Measurements from ENCODE around the gene CES5A. TPM values are rescaled to one million over a fixed set of nuclear protein-coding genes. Genes with fewer than 3 reads are reported as not detected.
"Not testable (repeated sequence)": the region's sequence is repeated elsewhere in the genome, so short reads cannot be mapped to it uniquely, and the experiment has no call there.

Gene CES5A
- total RNA-seq, 1 donor from 2014 or later = 0.12 TPM

GRCh38 chr16:55829232-55829631 is 45.9 kb downstream of the CES5A start:
- intact Hi-C loops (cut with micrococcal nuclease) = not testable (repeated sequence)

GRCh38 chr16:55828680-55829079 is 46.5 kb downstream of the CES5A start:
- intact Hi-C loops (cut with micrococcal nuclease) = no loop called here

DNA sequence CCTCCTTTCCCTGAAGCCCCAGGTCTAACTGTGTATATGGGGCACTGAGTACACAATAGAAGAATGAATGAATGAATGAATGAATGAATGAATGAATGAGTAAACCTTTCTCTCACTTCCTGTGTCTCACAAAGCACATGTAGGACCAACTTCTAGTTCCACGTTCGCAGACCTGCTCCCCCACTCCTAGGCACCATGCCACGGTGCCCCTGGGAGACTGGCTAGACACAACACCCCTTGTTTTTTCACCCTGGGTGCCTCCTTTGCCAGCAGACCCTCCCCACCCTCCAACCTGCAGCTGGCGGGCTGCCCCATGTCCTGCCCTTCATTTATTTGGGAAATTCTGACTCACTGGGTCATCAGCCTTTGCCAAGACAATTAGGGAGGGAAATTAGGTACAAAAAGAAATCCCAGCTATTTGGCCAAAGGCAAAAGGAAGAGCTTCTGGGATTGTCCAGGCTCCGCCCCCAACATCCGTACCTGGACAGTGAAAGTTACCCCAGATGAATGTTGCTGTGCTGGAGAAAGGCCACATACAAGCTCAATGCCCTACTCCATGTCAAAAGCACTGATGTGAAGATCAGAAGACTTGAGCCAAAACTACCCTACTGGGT is 50.0 kb downstream of the CES5A start:
- intact Hi-C loops (cut with micrococcal nuclease) = no loop called here

DNA sequence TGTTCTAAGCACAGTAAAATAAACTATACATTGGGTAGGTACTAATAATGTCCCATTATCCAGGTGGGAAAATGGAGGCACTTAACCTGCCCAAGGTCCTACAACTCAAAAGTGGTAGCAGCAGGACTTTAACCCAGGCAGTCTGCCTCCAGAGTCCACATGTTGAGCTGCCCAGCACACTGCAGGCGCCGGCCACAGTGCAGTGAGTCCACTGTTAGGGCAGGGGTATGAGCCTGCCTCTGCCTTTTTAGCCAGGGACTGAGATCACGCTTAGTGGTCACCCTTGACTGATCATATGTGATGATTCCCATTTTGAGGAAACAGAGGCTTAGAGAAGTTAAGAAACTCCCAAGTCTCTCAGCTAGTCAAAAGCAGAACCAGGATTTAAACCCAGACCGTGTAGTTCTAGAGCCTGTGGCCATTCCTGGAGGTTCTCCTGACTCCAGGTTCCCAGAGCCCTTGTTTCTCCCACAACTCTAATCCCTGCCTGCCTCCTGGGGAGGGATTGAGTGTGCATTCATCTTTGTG is 50.6 kb downstream of the CES5A start:
- intact Hi-C loops (cut with micrococcal nuclease) = no loop called here

DNA sequence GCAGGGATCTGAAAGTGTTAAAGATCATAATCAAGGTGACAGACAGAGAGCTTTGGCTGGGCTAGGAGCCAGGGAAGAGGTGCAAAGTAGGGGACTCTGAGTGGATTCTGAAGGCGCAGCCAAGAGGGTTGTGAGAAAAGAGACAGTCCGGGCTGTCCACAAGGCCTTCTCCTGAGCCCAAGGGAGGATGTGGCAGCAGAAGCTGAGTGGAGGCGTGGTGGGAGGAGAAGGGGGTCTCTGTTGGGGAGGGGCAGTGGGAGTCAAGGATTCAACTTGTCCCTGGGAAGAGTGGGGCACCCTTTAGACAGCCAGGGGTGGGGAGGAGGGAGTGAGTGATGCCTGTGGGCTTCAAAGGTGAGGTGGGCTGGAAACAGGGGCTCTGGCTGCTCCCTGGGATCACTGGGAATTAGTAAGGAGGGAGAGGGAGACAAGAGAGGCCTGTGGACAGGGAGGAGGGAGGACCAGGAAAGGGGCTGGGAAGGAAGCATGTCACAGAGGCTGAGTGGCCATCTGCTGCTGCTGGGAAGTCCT is 52.8 kb downstream of the CES5A start:
- intact Hi-C loops (cut with micrococcal nuclease) = no loop called here

GRCh38 chr16:55821210-55821609 is 54.0 kb downstream of the CES5A start:
- intact Hi-C loops (cut with micrococcal nuclease) = no loop called here

- intact Hi-C loops (cut with micrococcal nuclease) = no loop called here
Observed at GRCh38 chr16:55820615-55821014, 54.6 kb downstream of the CES5A start.

DNA sequence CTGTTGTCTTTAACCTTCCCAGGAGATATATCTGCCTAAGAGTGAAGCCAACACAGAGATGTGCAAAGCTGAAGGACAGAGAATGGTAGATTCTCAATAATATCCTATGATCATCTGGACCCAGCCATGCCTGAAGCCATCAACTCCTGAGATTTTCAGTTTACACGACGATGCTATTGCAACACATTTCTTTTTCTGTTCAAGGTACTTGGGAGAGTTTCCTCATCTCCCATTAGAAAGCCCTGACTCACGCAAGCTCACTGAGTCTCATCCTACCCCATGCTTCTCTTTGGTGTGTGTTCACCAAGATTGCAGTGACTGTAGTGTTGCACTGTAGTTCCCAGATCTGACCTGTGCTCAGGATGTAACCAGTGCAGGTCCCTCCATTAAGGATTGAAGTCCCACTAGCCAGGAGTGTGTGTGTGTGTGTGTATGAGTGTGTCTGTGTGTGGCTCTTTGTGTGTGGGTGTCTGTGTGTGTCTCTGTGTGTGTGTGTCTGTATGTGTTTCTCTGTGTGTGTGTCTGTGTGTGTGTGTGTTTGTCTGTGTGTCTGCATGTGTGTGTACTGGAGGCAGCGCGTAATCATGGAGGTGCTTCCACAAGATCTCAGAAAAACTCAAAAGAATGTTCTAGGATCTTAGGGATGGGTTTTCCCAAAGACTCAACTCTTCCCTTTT is 57.8 kb downstream of the CES5A start:
- intact Hi-C loops (cut with micrococcal nuclease) = no loop called here

- intact Hi-C loops (cut with micrococcal nuclease) = not testable (repeated sequence)
Observed at GRCh38 chr16:55816222-55816621, 59.0 kb downstream of the CES5A start.

DNA sequence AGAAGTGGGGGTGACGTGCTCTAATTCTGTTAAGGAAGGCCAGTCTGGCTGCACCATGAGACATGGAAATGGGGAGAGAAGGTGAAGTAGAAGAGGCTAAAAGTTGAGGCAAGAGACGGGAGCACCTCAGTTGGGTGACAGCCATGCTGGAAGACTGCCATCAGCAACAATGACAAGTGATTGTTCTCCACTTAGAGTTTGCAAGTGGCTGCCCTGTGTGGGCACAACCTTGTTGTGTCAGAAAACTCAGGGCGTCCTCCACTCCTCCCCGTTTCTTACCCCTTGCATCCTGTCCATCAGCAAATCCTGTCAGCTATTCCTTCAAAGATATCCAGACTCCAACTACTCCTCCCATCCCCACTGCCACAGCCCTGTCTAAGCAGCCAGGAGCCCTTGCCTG is 59.9 kb downstream of the CES5A start:
- intact Hi-C loops (cut with micrococcal nuclease) = no loop called here

GRCh38 chr16:55814174-55814573 is 61.0 kb downstream of the CES5A start:
- intact Hi-C loops (cut with micrococcal nuclease) = not testable (repeated sequence)

DNA sequence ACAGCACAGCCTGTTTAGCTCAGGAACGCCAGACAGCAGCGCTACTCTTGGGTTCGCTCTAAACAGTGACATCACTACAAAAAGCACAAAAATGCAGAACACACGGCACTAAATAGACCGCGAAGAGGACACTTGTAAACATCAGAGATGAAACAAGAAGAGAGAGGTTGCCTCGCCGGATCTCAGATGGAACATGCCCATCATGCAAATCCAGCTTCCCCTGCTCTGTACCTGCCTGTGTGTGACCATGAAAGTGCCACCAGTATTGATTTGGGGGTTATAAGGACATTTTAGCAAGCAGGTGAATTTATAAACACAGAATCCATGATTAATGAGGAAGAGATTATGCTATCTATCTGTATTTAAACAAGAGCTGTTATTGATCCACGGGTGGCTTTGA is 61.4 kb downstream of the CES5A start:
- intact Hi-C loops (cut with micrococcal nuclease) = not testable (repeated sequence)

- intact Hi-C loops (cut with micrococcal nuclease) = no loop called here
Observed at GRCh38 chr16:55812951-55813350, 62.2 kb downstream of the CES5A start.

DNA sequence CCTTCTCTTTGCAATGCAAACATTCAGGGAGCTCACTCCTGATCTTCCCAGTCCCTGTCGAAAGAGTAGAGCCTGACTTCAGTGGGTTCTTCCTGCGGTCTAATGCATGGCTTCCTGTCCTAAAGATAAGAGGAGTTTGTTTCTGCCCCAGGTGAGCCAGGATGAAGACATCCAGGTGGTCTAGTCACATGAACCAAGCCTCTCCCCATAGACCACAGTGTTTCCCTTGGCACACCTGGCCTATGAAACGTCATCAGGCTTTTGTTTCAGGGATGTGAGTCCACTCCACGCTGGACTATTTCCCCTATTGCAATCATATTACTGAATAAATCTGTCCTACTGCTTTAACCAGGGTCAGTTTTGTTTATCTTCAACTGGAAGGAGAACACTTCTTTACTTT is 63.4 kb downstream of the CES5A start:
- intact Hi-C loops (cut with micrococcal nuclease) = no loop called here

- intact Hi-C loops (cut with micrococcal nuclease) = no loop called here
Observed at GRCh38 chr16:55810451-55810961, 64.7 kb downstream of the CES5A start.

DNA sequence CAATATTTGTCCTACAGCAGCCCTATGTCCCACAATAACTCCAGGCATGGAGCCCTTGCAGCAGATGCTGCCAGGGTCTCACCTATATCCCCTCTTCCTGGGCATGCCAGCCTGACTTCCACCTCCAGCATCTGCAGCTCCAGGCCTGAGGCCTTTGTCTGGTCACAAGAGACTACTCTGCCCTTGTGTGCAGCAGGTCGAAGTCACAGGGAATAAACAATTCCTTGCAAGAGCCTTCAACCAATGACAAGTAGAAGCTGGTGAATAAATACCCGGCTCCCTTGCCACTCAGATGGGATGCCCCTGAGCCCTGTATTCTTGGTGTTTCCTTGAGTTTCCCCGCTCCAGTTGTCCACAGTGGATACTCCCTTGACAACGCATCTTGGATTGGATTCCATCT is 65.3 kb downstream of the CES5A start:
- intact Hi-C loops (cut with micrococcal nuclease) = no loop called here

GRCh38 chr16:55809386-55809785 is 65.8 kb downstream of the CES5A start:
- intact Hi-C loops (cut with micrococcal nuclease) = no loop called here

DNA sequence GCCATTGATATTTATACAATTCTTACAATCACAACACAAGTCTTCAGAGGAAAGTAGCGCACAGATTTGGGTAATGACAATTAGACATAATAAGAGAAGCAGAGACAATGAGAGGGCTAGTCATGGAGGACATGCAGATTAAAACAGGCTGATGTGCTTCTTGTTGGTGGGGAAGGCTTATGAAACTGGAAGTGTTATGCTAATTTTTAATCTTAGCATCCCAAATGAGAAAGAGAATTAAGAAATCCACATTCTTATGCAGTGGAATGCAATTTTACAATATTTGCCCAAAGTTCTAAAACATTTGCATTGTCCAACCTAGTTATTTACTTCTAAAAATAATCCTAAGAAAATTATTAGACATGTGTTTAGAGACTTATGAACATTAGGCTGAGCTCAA is 66.9 kb downstream of the CES5A start:
- intact Hi-C loops (cut with micrococcal nuclease) = not testable (repeated sequence)

- intact Hi-C loops (cut with micrococcal nuclease) = not testable (repeated sequence)
Observed at GRCh38 chr16:55805104-55805503, 70.1 kb downstream of the CES5A start.

DNA sequence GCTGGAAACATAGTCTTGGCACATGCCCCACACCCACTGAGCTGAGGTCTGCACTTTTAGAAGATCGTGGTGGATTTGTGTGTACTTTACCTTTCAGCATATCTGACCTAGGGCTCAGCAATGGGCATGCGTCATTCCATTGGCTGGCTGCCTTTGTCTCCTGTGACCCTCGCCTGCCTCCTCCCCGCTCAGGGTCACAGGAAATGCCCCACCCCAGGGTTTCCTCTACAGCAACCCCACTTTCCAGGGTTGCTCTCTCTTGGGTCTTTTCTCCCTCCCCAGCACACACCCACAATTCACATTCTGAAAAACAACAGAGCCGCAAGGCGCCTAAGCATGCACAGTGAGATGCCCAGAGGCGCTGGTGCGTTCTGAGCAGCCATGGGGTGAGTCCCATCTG is 71.5 kb downstream of the CES5A start:
- intact Hi-C loops (cut with micrococcal nuclease) = not testable (repeated sequence)

Data from T-helper 1 cell treated with Interleukin-12 subunit alpha and Interleukin-12 subunit beta and Interleukin-4 antibody, amounts not matched to agents 30 ng/mL and 1 ng/mL, for 36 hours (primary cell).